SK-N-SH (cell line): ENCODE measurements around the gene ZNF8. TPM values are rescaled to one million over a fixed set of nuclear protein-coding genes. Genes with fewer than 3 reads are reported as not detected.

Experiments
- CTCF ChIA-PET: fragments of 300-600, 350-600 bp; formaldehyde crosslinking; extraction: SDS; loops from one replicate; lab custom pipeline; 2021; lab: Yijun Ruan, JAX
- POLR2A ChIA-PET: fragments of 350-600 bp; sonication (Branson Sonifier 250); formaldehyde crosslinking; extraction: SDS; loops from one replicate; lab custom pipeline; 2020; ENCODE audit warnings: antibody characterized with exemption, inconsistent platforms; lab: Yijun Ruan, JAX
- DNase-seq: peaks from one replicate; pipeline ENCODE4 v3.0.0; 2012
- H2AFZ ChIP-seq: fragments of 200-600 bp; sonication (generic); 2 replicates; pipeline ENCODE4 v1.8.1; 2016; ENCODE audit warnings: antibody characterized with exemption, mild to moderate bottlenecking, low read depth
- H3F3A ChIP-seq: fragments of 200-600 bp; sonication (generic); replicated peaks from 2 replicates; pipeline ENCODE3; 2016; ENCODE audit warnings: antibody characterized with exemption, mild to moderate bottlenecking; ENCODE audit not compliant: insufficient read depth
- H3K27ac ChIP-seq, 2 experiments: fragments of 200-500 bp in 1 of 2; fragments of 200-600 bp in 1 of 2; sonication (Bioruptor generic) in 1 of 2; sonication (generic), shearing (Covaris generic) in 1 of 2; 2 replicates each; pipeline versions ENCODE4 v1.5.1 to v1.6.1; 2014 to 2016; ENCODE audit warnings: low read depth in 2 of 2, inconsistent platforms in 1 of 2, low read length in 1 of 2, mild to moderate bottlenecking in 1 of 2, mixed read lengths in 1 of 2
- H3K27me3 ChIP-seq: fragments of 200-600 bp; sonication (generic), shearing (Covaris generic); 2 replicates; pipeline ENCODE4 v1.6.1; 2016; ENCODE audit warnings: mixed run types; ENCODE audit not compliant: insufficient read depth
- H3K36me3 ChIP-seq, 2 experiments: fragments of 200-500 bp in 1 of 2; fragments of 200-600 bp in 1 of 2; sonication (Bioruptor generic) in 1 of 2; sonication (generic) in 1 of 2; replicated peaks in 1 of 2; 2 replicates each; pipeline versions ENCODE3 to v1.5.1; 2014 to 2016; ENCODE audit warnings: low read length in 1 of 2, mild to moderate bottlenecking in 1 of 2; ENCODE audit not compliant: insufficient read depth in 2 of 2, control insufficient read depth in 1 of 2
- H3K4me1 ChIP-seq, 2 experiments: fragments of 200-500 bp in 1 of 2; fragments of 200-600 bp in 1 of 2; sonication (Bioruptor generic) in 1 of 2; sonication (generic), shearing (Covaris generic) in 1 of 2; 2 replicates each; pipeline versions ENCODE4 v1.5.1 to v1.6.1; 2014 to 2016; ENCODE audit warnings: low read depth in 1 of 2, low read length in 1 of 2, mixed run types in 1 of 2; ENCODE audit not compliant: insufficient read depth in 2 of 2, control insufficient read depth in 1 of 2
- H3K4me2 ChIP-seq: fragments of 200-600 bp; sonication (generic), shearing (Covaris generic); 2 replicates; pipeline ENCODE4 v1.6.1; 2017; ENCODE audit warnings: mixed run types
- H3K4me3 ChIP-seq, 2 experiments: fragments of 200-500 bp in 1 of 2; fragments of 200-600 bp in 1 of 2; sonication (Bioruptor generic) in 1 of 2; sonication (generic), shearing (Covaris generic) in 1 of 2; 2 replicates each; pipeline versions ENCODE4 v1.5.1 to v1.8.1; 2014 to 2016; ENCODE audit warnings: low read depth in 2 of 2, inconsistent platforms in 1 of 2, low read length in 1 of 2, mild to moderate bottlenecking in 1 of 2, mixed read lengths in 1 of 2, moderate library complexity in 1 of 2
- H3K79me2 ChIP-seq: fragments of 200-600 bp; sonication (generic); 2 replicates; pipeline ENCODE4 v1.8.1; 2017; ENCODE audit warnings: mild to moderate bottlenecking; ENCODE audit not compliant: insufficient read depth
- H3K9ac ChIP-seq: fragments of 200-600 bp; sonication (generic); 2 replicates; pipeline ENCODE4 v1.6.1; 2017; ENCODE audit warnings: mixed run types
- H3K9me2 ChIP-seq: fragments of 200-600 bp; sonication (generic); 2 replicates; pipeline ENCODE4 v1.6.1; 2017; ENCODE audit warnings: mixed run types
- H3K9me3 ChIP-seq: fragments of 200-600 bp; sonication (generic); 2 replicates; pipeline ENCODE4 v1.6.1; 2017; ENCODE audit warnings: mixed run types, mild to moderate bottlenecking, moderate library complexity
- H4K20me1 ChIP-seq: fragments of 200-600 bp; sonication (generic); 2 replicates; pipeline ENCODE4 v1.6.1; 2017; ENCODE audit warnings: mild to moderate bottlenecking, mixed run types; ENCODE audit not compliant: insufficient read depth
- CHD2 ChIP-seq: fragments of 150-350 bp; IDR thresholded peaks from 2 replicates; pipeline ENCODE4 v1.6.1; 2018; ENCODE audit warnings: low read length; ENCODE audit not compliant: partially characterized antibody
- CTCF ChIP-seq: fragments of 200-600 bp; sonication (generic); IDR thresholded peaks from 2 replicates; pipeline ENCODE4 v1.6.1; 2017; ENCODE audit warnings: antibody characterized with exemption, mild to moderate bottlenecking, moderate library complexity
- ELF1 ChIP-seq: IDR thresholded peaks from 2 replicates; pipeline ENCODE4 v1.4.0; 2012
- FOXJ3 ChIP-seq: sonication (generic); formaldehyde crosslinking; IDR thresholded peaks from 2 replicates; pipeline ENCODE4 v1.5.1; 2020; ENCODE audit warnings: mild to moderate bottlenecking, missing genetic modification reagents
- FOXM1 ChIP-seq: IDR thresholded peaks from 2 replicates; pipeline ENCODE4 v1.4.0; 2012; ENCODE audit warnings: low read depth, mild to moderate bottlenecking
- GABPA ChIP-seq: IDR thresholded peaks from 2 replicates; pipeline ENCODE4 v1.4.0; 2012; ENCODE audit warnings: low read depth, mild to moderate bottlenecking
- JUND ChIP-seq: IDR thresholded peaks from 2 replicates; pipeline ENCODE4 v1.4.0; 2012
- MAX ChIP-seq: IDR thresholded peaks from 2 replicates; pipeline ENCODE4 v1.4.0; 2012; ENCODE audit warnings: low read depth
- MEF2A ChIP-seq: IDR thresholded peaks from 2 replicates; pipeline ENCODE4 v1.4.0; 2012; ENCODE audit warnings: low read depth, borderline replicate concordance
- POLR2AphosphoS5 ChIP-seq: IDR thresholded peaks from 2 replicates; pipeline ENCODE4 v1.6.1; 2012; ENCODE audit warnings: low read depth, low read length
- RAD21 ChIP-seq: IDR thresholded peaks from 2 replicates; pipeline ENCODE4 v1.6.1; 2012; ENCODE audit warnings: mild to moderate bottlenecking, low read length
- RFX5 ChIP-seq: IDR thresholded peaks from 2 replicates; pipeline ENCODE4 v1.6.1; 2012; ENCODE audit warnings: mild to moderate bottlenecking, improper control_type of control experiment, low read length
- SMC3 ChIP-seq: IDR thresholded peaks from 2 replicates; pipeline ENCODE4 v1.6.1; 2012; ENCODE audit warnings: low read depth, low read length, improper control_type of control experiment
- TCF12 ChIP-seq: IDR thresholded peaks from 2 replicates; pipeline ENCODE4 v1.4.0; 2012
- TEAD4 ChIP-seq: IDR thresholded peaks from 2 replicates; pipeline ENCODE4 v1.4.0; 2012; ENCODE audit warnings: mild to moderate bottlenecking, borderline replicate concordance; ENCODE audit not compliant: insufficient read depth
- YY1 ChIP-seq: IDR thresholded peaks from 2 replicates; pipeline ENCODE4 v1.4.0; 2012; ENCODE audit warnings: low read depth, mild to moderate bottlenecking
- WGBS: methylation state at CpG from one replicate; pipeline ENCODE4 v1.1.6; 2017; ENCODE audit warnings: low lambda C conversion rate; 5-methylcytosine and 5-hydroxymethylcytosine counted together
- polyA plus RNA-seq, 3 experiments: library from polyadenylated mRNA; depleted of rRNA; stranded (reverse); fragments of >200 nt; gene quantifications; 2 replicates each; pipeline ENCODE4 v1.2.3, GENCODE V29; 2012
- TF ChIP-seq, protein P1 (sequence below): fragments of 150-350 bp; IDR thresholded peaks from 2 replicates; pipeline ENCODE4 v1.6.1; 2016; ENCODE audit warnings: mild to moderate bottlenecking, low read depth, low read length
- TF ChIP-seq, protein P2 (sequence below): fragments of 150-350 bp; IDR thresholded peaks from 2 replicates; pipeline ENCODE4 v1.6.1; 2017; ENCODE audit warnings: antibody characterized with exemption, low read length, low read depth, borderline replicate concordance
- TF ChIP-seq, protein P3 (sequence below): IDR thresholded peaks from 2 replicates; pipeline ENCODE4 v1.6.1; 2012; ENCODE audit warnings: mild to moderate bottlenecking, low read depth, low read length, moderate library complexity

The ZNF8 gene
- polyA plus RNA-seq, 1 of the 3 experiments (the other 2 are of a cell fraction) = 1.4 TPM

DNA sequence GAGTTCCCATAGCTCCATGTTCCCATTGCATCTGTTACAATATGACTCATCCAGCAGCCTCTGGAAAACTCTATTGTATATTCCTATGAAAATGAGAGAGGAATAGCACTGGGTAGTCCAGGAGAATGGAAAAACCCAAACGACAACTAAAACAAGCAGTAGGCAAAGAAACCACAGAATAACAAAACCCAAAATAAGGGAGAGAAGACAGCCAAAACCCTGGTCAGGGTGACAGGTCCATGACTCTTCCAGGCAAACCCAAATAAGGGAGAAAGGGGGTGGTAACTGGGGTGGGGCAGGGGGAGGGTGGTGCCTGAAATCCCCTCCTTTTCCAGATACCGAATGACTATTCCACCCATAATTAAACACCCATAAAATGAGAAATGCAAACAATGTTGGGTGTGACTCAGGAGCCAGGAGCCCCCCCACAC, 4.0 kb upstream of the ZNF8 start:
- no peak overlapping the region for H3K9ac ChIP-seq

DNA sequence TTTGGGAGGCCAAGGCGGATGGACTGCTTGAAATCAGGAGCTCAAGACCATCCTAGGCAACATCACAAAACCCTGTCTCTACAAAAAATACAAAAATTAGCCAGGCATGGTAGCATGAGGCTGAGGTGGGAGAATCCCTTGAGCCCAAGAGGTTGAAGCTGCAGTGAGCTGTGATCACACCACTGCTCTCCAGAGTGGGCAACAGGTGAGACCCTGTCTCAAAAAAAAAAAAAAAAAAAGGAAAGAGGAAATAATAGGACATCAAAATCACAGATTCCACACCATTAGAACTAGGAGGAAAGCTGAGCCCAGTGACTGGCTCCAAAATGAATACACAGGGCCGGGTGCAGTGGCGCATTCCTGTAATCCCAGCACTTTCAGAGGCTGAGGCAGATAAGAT, 3.2 kb upstream of the ZNF8 start:
- Histone ChIP-seq H3F3A (peaks cover 5% of the 10 kb centered on the region), H3K9me2 (no peaks in the 10 kb centered on the region), H3K4me2 (no peak overlapping the region), H3K36me3 (peaks cover 0 to 14% of the 10 kb centered on the region in 2 experiments), H3K27me3 (no peaks in the 10 kb centered on the region), H3K9me3 (peaks cover 13% of the 10 kb centered on the region; the same call in 1 of the 2 replicates), H3K4me1 (peaks cover 5 to 7% of the 10 kb centered on the region in 2 experiments; a peak in 1 of 4 replicates), H2AFZ (no peak overlapping the region), H3K79me2 (peaks cover 25% of the 10 kb centered on the region), H3K27ac (no peak overlapping the region), H3K9ac (no peak overlapping the region), H3K4me3 (no peak overlapping the region), H4K20me1 (no peaks in the 10 kb centered on the region)
- DNase-seq = no peak
- POLR2A ChIA-PET = no interaction called here
- CTCF ChIA-PET = interaction anchor here (0.6 kb wide), 1 partner anchor 21 kb away, joined by 3 read pairs; no protein-coding TSS in a partner anchor
- WGBS = 93% methylated on average over 3 of the region's 3 CpGs
- TF ChIP-seq FOXM1 (no peak), FOXJ3 (CRISPR knock-in tag) (no peak), MAX (no peak), RFX5 (no peak), POLR2AphosphoS5 (no peak), CTCF (no peak), MEF2A (no peak), TEAD4 (no peak), ELF1 (no peak), YY1 (no peak), TCF12 (no peak), JUND (no peak), GABPA (no peak), RAD21 (no peak), CHD2 (no peak), SMC3 (no peak)
- TF ChIP-seq, protein P1, sequence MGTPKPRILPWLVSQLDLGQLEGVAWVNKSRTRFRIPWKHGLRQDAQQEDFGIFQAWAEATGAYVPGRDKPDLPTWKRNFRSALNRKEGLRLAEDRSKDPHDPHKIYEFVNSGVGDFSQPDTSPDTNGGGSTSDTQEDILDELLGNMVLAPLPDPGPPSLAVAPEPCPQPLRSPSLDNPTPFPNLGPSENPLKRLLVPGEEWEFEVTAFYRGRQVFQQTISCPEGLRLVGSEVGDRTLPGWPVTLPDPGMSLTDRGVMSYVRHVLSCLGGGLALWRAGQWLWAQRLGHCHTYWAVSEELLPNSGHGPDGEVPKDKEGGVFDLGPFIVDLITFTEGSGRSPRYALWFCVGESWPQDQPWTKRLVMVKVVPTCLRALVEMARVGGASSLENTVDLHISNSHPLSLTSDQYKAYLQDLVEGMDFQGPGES = no peak
- TF ChIP-seq, protein P2, sequence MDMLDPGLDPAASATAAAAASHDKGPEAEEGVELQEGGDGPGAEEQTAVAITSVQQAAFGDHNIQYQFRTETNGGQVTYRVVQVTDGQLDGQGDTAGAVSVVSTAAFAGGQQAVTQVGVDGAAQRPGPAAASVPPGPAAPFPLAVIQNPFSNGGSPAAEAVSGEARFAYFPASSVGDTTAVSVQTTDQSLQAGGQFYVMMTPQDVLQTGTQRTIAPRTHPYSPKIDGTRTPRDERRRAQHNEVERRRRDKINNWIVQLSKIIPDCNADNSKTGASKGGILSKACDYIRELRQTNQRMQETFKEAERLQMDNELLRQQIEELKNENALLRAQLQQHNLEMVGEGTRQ = no peak

More for the DNA sequence above, 4.0 kb upstream of the ZNF8 start:
- TF ChIP-seq YY1 = no peak
- no peak for TF ChIP-seq GABPA
- TF ChIP-seq, protein P3, sequence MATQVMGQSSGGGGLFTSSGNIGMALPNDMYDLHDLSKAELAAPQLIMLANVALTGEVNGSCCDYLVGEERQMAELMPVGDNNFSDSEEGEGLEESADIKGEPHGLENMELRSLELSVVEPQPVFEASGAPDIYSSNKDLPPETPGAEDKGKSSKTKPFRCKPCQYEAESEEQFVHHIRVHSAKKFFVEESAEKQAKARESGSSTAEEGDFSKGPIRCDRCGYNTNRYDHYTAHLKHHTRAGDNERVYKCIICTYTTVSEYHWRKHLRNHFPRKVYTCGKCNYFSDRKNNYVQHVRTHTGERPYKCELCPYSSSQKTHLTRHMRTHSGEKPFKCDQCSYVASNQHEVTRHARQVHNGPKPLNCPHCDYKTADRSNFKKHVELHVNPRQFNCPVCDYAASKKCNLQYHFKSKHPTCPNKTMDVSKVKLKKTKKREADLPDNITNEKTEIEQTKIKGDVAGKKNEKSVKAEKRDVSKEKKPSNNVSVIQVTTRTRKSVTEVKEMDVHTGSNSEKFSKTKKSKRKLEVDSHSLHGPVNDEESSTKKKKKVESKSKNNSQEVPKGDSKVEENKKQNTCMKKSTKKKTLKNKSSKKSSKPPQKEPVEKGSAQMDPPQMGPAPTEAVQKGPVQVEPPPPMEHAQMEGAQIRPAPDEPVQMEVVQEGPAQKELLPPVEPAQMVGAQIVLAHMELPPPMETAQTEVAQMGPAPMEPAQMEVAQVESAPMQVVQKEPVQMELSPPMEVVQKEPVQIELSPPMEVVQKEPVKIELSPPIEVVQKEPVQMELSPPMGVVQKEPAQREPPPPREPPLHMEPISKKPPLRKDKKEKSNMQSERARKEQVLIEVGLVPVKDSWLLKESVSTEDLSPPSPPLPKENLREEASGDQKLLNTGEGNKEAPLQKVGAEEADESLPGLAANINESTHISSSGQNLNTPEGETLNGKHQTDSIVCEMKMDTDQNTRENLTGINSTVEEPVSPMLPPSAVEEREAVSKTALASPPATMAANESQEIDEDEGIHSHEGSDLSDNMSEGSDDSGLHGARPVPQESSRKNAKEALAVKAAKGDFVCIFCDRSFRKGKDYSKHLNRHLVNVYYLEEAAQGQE = no peak
- no peak overlapping the region for H3K4me2 ChIP-seq
- peaks cover 13% of the 10 kb centered on the region; the same call in 1 of the 2 replicates for H3K9me3 ChIP-seq
- 49% methylated on average over 2 of the region's 2 CpGs for WGBS
- H3K79me2 ChIP-seq = peaks cover 18% of the 10 kb centered on the region
- no peak overlapping the region for H3K4me3 ChIP-seq
- ChIA-PET CTCF (no interaction called here), POLR2A (no interaction called here)
- peaks cover 5% of the 10 kb centered on the region for H3F3A ChIP-seq
- DNase-seq = no peak
- H3K27ac ChIP-seq = no peak overlapping the region
- peaks cover 0 to 9% of the 10 kb centered on the region in 2 experiments for H3K36me3 ChIP-seq
- H3K27me3 ChIP-seq = no peaks in the 10 kb centered on the region
- H2AFZ ChIP-seq = no peak overlapping the region
- peaks cover 0 to 2% of the 10 kb centered on the region in 2 experiments; a peak in 1 of 4 replicates for H3K4me1 ChIP-seq
- H3K9me2 ChIP-seq = no peaks in the 10 kb centered on the region
- H4K20me1 ChIP-seq = no peaks in the 10 kb centered on the region
